Stimulated activated naive CD8-positive, alpha-beta T cell treated with anti-CD3 and anti-CD28 coated beads, Interleukin-15, amount 100 ng/mL, for 72 hours (primary cell): Measurements from ENCODE around the gene FARP1.

Experiments
- ATAC-seq: fragments of 150-1000 bp; cut with Tn5 transposase; 2 replicates; pipeline ENCODE4 v1.10.0; 2021; ENCODE audit warnings: mild to moderate bottlenecking, moderate library complexity
- DNase-seq, 2 donors: peaks; one replicate each; pipeline ENCODE4 v3.0.0; 2021 to 2022
- H3K27ac Mint-ChIP-seq, 2 donors: one replicate each; pipeline ENCODE4 v1.8.0; 2022; ENCODE audit warnings: mild to moderate bottlenecking in 2 of 2, mixed read lengths in 2 of 2, moderate library complexity in 2 of 2
- H3K27me3 Mint-ChIP-seq: one replicate; pipeline ENCODE4 v1.8.0; 2022; ENCODE audit warnings: mixed read lengths
- H3K4me1 Mint-ChIP-seq: one replicate; pipeline ENCODE4 v1.8.0; 2022; ENCODE audit warnings: mild to moderate bottlenecking, mixed read lengths
- H3K4me3 Mint-ChIP-seq, 2 donors: one replicate each; pipeline ENCODE4 v1.8.0; 2022; ENCODE audit warnings: mild to moderate bottlenecking in 2 of 2, mixed read lengths in 2 of 2, moderate library complexity in 1 of 2
- H3K9me3 Mint-ChIP-seq, 2 donors: one replicate each; pipeline ENCODE4 v1.8.0; 2022; ENCODE audit warnings: mixed read lengths in 2 of 2

The FARP1 gene

GRCh38 chr13:98237331-98237730 is 94.4 kb downstream of the FARP1 start:
- Mint-ChIP-seq H3K9me3 (no peaks in the 10 kb centered on the region), H3K27ac (no peak overlapping the region), H3K4me1 (no peaks in the 10 kb centered on the region), H3K27me3 (peaks cover 6% of the 10 kb centered on the region), H3K4me3 (no peak overlapping the region)
- ATAC-seq = no peak
- DNase-seq = no peak

- no peaks in the 10 kb centered on the region for H3K4me1 Mint-ChIP-seq
- H3K27ac Mint-ChIP-seq = no peak overlapping the region
- H3K9me3 Mint-ChIP-seq = no peaks in the 10 kb centered on the region
- DNase-seq (no peak), ATAC-seq (peak; percentile 37)
- H3K4me3 Mint-ChIP-seq = no peak overlapping the region
- peaks cover 6% of the 10 kb centered on the region for H3K27me3 Mint-ChIP-seq
Measured at GRCh38 chr13:98239162-98240076, 96.5 kb downstream of the FARP1 start.

GRCh38 chr13:98240135-98240534 is 97.2 kb downstream of the FARP1 start:
- ATAC-seq (no peak), DNase-seq (no peak)
- Mint-ChIP-seq H3K4me3 (no peak overlapping the region), H3K4me1 (no peaks in the 10 kb centered on the region), H3K27me3 (peaks cover 2% of the 10 kb centered on the region), H3K9me3 (no peaks in the 10 kb centered on the region), H3K27ac (no peak overlapping the region)

GRCh38 chr13:98240974-98241373 is 98.1 kb downstream of the FARP1 start:
- ATAC-seq (no peak), DNase-seq (no peak)
- no peaks in the 10 kb centered on the region for H3K9me3 Mint-ChIP-seq
- no peak overlapping the region for H3K4me3 Mint-ChIP-seq
- H3K27me3 Mint-ChIP-seq = no peaks in the 10 kb centered on the region
- H3K27ac Mint-ChIP-seq = peak overlapping the region in 1 of 2 donors; percentile 19
- no peaks in the 10 kb centered on the region for H3K4me1 Mint-ChIP-seq

- DNase-seq (no peak), ATAC-seq (no peak)
- Mint-ChIP-seq H3K27ac (no peak overlapping the region), H3K4me3 (no peak overlapping the region), H3K4me1 (no peaks in the 10 kb centered on the region), H3K9me3 (no peaks in the 10 kb centered on the region), H3K27me3 (no peaks in the 10 kb centered on the region)
Measured at GRCh38 chr13:98241976-98242375, 99.1 kb downstream of the FARP1 start.

- no peak for DNase-seq
- Mint-ChIP-seq H3K4me1 (no peaks in the 10 kb centered on the region), H3K27me3 (no peaks in the 10 kb centered on the region), H3K9me3 (no peaks in the 10 kb centered on the region), H3K27ac (no peak overlapping the region), H3K4me3 (no peak overlapping the region)
- ATAC-seq = no peak
Measured at GRCh38 chr13:98242403-98242802, 99.5 kb downstream of the FARP1 start.

GRCh38 chr13:98243929-98244272 is 101.0 kb downstream of the FARP1 start:
- Mint-ChIP-seq H3K4me1 (no peaks in the 10 kb centered on the region), H3K27ac (no peak overlapping the region), H3K4me3 (no peak overlapping the region), H3K9me3 (no peaks in the 10 kb centered on the region), H3K27me3 (no peaks in the 10 kb centered on the region)
- ATAC-seq (no peak), DNase-seq (no peak)

GRCh38 chr13:98246538-98247172 is 103.8 kb downstream of the FARP1 start:
- Mint-ChIP-seq H3K27me3 (no peaks in the 10 kb centered on the region), H3K4me1 (no peaks in the 10 kb centered on the region), H3K9me3 (no peaks in the 10 kb centered on the region), H3K27ac (no peak overlapping the region), H3K4me3 (no peak overlapping the region)
- ATAC-seq (no peak), DNase-seq (no peak)

GRCh38 chr13:98251708-98252107 is 108.8 kb downstream of the FARP1 start:
- Mint-ChIP-seq H3K9me3 (no peaks in the 10 kb centered on the region), H3K4me3 (no peak overlapping the region), H3K27me3 (no peaks in the 10 kb centered on the region), H3K4me1 (no peaks in the 10 kb centered on the region), H3K27ac (no peak overlapping the region)
- ATAC-seq (no peak), DNase-seq (no peak)

- no peaks in the 10 kb centered on the region for H3K9me3 Mint-ChIP-seq
- ATAC-seq (no peak), DNase-seq (no peak)
- H3K4me3 Mint-ChIP-seq = no peak overlapping the region
- no peaks in the 10 kb centered on the region for H3K4me1 Mint-ChIP-seq
- H3K27ac Mint-ChIP-seq = no peak overlapping the region
- H3K27me3 Mint-ChIP-seq = no peaks in the 10 kb centered on the region
Measured at GRCh38 chr13:98252931-98253470, 110.1 kb downstream of the FARP1 start.

GRCh38 chr13:98253526-98253925 is 110.6 kb downstream of the FARP1 start:
- Mint-ChIP-seq H3K27me3 (no peaks in the 10 kb centered on the region), H3K27ac (no peak overlapping the region), H3K4me3 (no peak overlapping the region), H3K4me1 (no peaks in the 10 kb centered on the region), H3K9me3 (no peaks in the 10 kb centered on the region)
- no peak for ATAC-seq
- DNase-seq = no peak

GRCh38 chr13:98254513-98254912 is 111.6 kb downstream of the FARP1 start:
- H3K27me3 Mint-ChIP-seq = no peaks in the 10 kb centered on the region
- no peaks in the 10 kb centered on the region for H3K9me3 Mint-ChIP-seq
- no peak overlapping the region for H3K4me3 Mint-ChIP-seq
- ATAC-seq (no peak), DNase-seq (no peak)
- H3K4me1 Mint-ChIP-seq = no peaks in the 10 kb centered on the region
- H3K27ac Mint-ChIP-seq = no peak overlapping the region

GRCh38 chr13:98258226-98258625 is 115.3 kb downstream of the FARP1 start:
- H3K27me3 Mint-ChIP-seq = no peaks in the 10 kb centered on the region
- no peak overlapping the region for H3K4me3 Mint-ChIP-seq
- DNase-seq = no peak
- H3K4me1 Mint-ChIP-seq = no peaks in the 10 kb centered on the region
- H3K27ac Mint-ChIP-seq = peak overlapping the region in 1 of 2 donors; percentile 9
- ATAC-seq = no peak
- no peaks in the 10 kb centered on the region for H3K9me3 Mint-ChIP-seq

GRCh38 chr13:98260357-98261164 is 117.7 kb downstream of the FARP1 start:
- H3K4me1 Mint-ChIP-seq = no peaks in the 10 kb centered on the region
- H3K27me3 Mint-ChIP-seq = no peaks in the 10 kb centered on the region
- peak; percentile 33 for ATAC-seq
- H3K9me3 Mint-ChIP-seq = no peaks in the 10 kb centered on the region
- H3K27ac Mint-ChIP-seq = no peak overlapping the region
- no peak overlapping the region for H3K4me3 Mint-ChIP-seq
- DNase-seq = no peak

- Mint-ChIP-seq H3K27me3 (no peaks in the 10 kb centered on the region), H3K9me3 (no peaks in the 10 kb centered on the region), H3K4me3 (no peak overlapping the region), H3K27ac (no peak overlapping the region), H3K4me1 (no peaks in the 10 kb centered on the region)
- ATAC-seq (no peak), DNase-seq (no peak)
Measured at GRCh38 chr13:98261165-98261702, 118.3 kb downstream of the FARP1 start.
